Brain pericyte (primary cell): ENCODE measurements around the gene CALHM4.

Experiments used
- DNase-seq: peaks from one replicate; pipeline ENCODE4 v3.0.0-alpha.2; 2012; ENCODE audit warnings: low read depth, low spot score

CALHM4 gene

DNA sequence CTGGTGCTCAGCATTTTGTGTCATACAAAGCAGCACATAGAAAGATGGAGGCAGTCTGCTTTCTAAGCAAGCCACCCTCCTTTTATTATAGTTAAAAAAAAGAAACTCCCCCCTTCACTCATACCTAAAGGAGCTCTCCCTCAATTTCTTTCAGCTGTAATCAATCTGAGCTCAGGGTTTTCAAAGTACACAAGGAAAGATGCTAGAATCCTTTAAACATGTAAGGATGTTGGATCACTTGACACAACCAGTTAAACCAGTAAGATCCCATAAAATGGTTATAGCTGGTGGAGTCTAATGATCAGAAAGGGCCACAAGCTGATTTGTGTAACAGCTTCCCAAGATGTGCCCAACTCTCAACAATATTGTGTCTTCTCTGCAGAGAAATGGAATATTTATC lies at the start of gene CALHM4:
TSS of gene CALHM4 (plus strand) at position 301 of the 400 bp plus-strand sequence. CDS start at position 344, 43 bp downstream.
- DNase-seq: no peak

- DNase-seq: no peak
Measured at GRCh38 chr6:116507324-116507723, 46.2 kb upstream of the CALHM4 start.

DNA sequence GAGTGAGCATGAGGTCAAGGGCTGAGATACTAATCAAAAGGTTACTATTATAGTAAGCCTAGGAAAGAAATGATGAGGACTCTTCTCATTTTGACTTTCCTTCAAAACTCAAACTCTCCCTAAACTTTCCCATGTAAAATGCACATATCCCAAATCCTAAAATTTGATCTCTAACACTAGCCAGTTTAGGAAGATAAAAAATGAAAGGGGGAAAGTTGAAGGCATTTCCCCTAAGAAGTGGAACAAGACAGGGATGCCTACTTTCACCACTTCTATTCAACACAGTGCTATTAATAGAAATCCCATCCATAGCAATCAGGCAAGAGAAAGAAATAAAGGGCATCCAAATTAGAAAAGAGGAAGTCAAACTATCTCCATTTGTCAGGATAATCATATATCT lies 45.0 kb upstream of the CALHM4 start:
- no peak for DNase-seq

GRCh38 chr6:116511424-116512110 lies 42.0 kb upstream of the CALHM4 start, which contains the start of gene CALHM5:
Gene CALHM5, plus strand, starts transcription at chr6:116511639. Its CDS starts 58 bp downstream, at chr6:116511697.
- peak; percentile 55 for DNase-seq

GRCh38 chr6:116512111-116512559 lies 41.4 kb upstream of the CALHM4 start:
- no peak for DNase-seq

DNA sequence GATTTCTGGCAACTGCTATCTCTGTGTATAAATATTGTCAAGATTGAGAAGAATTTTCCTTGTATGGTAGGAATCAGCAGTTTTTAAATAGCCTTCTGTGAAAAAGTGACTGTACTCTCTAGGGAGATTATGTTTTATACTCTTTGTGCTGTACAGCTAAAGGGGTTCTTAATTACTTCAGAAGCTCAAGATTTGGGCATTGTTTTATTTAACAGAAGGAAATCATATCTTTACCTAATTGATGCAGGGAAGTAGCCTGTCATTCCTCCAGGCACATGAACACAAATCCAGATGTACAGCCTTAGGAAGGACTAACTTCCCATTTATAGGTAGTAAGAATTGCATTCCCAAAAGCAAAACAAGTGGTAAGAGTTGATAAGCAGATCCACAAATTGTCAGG lies 40.8 kb upstream of the CALHM4 start:
- no peak for DNase-seq

DNA sequence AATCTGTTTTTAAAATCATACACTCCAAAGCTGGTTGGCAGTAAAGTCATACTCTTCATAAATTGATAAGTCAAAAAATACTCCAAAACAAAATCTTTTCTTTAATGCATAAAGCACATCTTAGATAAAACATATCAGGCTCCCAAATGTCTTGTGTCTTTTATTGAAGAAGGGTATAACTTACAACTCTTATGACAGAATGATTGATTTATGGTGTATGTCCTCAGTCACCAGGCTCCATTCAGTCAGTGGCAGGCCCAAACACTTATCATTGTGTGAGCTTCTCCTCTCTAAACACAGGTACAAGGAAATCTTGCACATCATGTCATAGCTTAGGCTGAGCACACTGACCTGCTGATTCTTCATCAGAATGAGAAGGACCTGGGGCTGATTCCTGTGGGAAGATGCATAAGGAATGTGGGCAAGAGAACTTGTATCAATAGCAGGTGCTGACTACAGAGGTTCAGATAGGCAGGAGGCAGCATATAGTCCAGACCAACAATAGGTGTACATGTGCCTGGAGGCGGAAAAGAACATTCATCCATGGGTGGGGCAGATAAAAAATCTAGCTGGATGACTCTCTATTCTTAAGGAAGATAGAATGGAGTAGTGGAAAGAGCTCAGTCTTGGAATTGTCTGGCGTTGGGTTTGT lies 40.2 kb upstream of the CALHM4 start:
- DNase-seq: no peak

GRCh38 chr6:116514111-116514510 lies 39.4 kb upstream of the CALHM4 start:
- no peak for DNase-seq

DNA sequence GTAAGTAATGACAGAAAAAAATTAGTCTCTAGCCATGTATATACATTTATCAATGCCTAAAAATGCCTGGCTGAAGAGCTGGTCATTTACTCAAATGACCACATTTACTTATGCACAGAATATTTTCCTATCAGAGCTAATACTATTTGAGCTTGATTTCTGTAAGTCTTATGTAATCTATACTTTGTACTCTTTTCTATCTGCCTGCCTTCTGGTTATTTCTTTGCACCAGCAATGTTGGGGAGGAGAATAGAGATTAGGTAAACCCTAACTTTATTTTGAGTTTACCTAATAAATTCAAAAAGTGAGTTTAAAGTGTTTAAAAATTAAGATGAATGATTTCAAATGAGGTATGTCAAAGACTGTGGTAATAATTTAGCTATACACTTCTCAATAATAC lies 38.4 kb upstream of the CALHM4 start:
- DNase-seq: no peak

DNA sequence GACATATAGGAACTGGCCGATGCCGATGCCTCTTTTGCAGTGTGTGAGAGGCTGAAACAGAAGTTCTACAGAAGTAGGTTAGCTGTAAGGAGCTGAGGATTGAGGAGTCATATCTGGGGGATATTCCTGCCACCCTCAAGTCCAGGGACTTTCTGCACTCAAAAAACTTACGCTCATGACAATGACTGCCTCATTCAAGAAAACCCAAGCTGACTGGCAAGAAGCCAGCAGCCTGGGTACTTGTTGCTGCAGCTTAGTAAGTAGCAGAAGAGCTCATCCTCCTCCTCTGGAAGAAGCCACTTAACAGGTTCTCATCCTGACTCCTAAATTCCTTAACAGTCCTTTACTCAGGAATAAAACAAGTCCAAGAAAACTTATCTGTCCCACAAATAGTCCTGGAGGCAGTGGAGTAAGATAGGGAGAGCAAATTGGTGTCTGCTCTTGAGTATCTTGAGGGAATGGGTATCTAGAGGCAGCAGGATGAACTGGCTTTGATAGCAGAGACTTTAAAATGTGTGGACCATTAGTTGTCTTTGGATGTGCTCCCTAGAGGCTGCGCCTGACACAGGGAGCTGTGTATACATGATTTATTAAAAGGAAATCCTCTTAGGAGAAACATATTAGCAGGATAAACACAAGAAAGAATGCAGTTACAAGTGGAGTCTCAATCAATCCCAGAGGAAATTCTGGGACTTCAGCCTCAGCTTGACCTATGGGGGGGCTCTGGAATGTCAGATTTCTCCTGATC lies 34.8 kb upstream of the CALHM4 start:
- DNase-seq: no peak

DNA sequence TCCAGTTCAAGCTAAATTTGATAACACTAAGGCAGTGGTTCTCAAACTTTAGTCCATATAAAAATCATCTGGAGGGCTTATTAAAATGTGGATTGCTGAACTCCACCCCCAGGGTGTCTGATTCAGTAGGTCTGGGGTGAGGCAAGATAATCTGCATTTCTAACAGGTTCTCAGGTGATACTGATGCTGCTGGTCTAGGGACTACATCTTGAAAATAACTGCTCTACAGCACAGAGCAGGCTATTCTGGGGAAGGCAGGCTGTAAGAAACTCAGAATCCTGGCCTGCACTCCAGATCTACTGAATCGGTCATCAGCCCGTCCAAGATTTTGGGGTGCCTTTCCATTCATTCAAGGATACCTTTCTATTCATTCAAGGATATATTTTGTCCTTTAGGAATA lies 30.7 kb upstream of the CALHM4 start:
- no peak for DNase-seq

GRCh38 chr6:116524236-116524635 lies 29.3 kb upstream of the CALHM4 start:
- no peak for DNase-seq

- no peak for DNase-seq
Measured at GRCh38 chr6:116528133-116528532, 25.4 kb upstream of the CALHM4 start.

GRCh38 chr6:116528780-116529179 lies 24.8 kb upstream of the CALHM4 start:
- DNase-seq: no peak

DNA sequence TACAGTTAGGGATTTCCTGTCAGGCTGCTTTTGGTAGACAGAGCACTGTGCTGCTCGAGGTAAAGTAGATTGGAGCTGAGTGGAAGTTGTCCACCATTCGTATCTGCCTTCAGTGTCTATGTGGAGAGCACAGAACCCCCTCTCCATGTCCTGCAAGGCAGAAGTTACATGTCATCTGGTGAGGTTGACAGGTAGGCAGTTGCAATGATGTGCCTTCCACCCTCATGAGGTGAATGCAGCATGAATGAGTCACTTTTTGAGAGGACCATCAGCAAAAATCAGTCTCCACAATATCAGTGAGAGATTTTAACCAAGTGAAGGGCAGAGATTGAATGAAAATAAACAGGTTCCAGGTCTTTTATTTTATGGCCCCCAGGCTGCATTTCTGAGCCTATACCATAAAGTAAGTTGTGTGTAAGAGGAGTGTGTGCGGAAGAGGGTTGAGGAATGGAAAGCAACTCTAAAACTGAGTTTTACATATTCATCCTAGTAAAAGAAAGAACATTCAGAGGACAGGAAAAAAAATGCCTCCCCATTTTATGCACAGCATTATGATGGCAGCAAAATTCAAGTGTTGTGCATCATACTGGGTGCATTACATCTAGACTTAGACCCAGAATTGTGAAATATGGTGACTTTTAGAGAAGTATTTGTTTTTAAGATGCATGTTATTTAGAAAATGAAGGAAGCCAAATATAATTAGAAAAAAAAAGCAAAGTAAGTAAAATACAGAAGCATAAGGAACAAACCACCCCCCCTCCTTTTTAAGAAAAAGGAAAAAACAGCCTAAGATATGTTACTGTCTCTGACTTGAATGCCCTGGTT lies 23.9 kb upstream of the CALHM4 start:
- no peak for DNase-seq

- DNase-seq: no peak
Measured at GRCh38 chr6:116530436-116530835, 23.1 kb upstream of the CALHM4 start.

DNA sequence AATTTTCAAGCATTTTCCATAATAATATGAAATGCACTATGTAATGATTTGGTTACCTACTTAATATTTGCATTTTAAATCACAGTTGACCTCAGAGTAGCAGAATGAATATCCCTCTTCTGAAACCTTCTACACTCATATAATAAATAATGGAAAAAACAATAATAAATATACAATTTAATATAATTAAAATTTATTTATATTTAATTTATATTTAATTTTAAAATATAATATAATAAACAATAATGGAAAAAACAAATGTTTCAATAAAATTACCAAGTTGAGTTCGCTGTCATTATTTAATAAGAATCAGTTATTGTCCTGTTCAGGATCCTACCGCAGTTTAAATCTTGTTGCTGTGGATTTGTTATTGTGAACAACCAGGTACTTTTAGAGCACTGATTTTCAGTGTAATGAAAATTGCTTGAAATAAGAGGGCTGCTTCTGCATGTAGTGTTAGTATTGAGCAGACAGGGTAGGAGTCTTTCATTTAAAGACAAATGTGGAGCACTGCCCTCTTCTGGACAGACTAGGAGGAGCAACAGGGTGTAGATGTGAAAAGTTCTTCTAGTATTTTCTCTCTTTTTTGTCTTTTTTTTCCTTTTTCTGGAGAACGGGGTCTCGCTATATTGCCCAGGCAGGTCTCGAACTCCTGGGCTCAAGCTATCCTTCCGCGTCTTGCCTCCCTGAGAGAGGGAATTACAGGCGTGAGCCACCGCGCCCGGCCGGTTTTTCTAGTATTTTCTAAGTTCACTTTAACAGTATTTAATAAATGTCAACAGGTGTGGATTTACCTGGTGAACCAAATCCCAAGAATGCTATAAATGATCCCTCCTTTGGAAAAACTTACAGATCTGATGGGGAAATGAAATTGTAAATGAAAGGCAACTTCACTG lies 21.6 kb upstream of the CALHM4 start:
- peak; percentile 13 for DNase-seq

- DNase-seq: no peak
Measured at GRCh38 chr6:116533233-116533957, 20.2 kb upstream of the CALHM4 start.

DNA sequence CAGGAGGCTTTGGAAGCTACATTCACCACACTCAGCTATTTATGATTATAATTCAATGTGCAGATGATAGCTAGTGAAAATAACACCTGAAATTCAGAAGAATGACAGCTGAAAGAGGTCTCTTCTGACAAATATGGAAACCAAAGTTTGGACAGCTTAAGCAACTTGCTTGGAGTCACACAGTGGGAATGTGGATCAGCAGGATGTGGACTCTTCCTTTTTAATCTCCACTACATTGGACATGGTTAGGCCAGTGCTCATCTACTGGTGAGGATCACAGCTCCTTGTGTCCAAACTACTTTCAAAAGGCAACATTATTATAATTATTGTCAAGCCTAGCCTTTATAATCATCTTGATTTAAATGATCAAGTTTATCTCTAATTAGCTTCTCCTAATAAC lies 18.4 kb upstream of the CALHM4 start:
- DNase-seq: no peak

DNA sequence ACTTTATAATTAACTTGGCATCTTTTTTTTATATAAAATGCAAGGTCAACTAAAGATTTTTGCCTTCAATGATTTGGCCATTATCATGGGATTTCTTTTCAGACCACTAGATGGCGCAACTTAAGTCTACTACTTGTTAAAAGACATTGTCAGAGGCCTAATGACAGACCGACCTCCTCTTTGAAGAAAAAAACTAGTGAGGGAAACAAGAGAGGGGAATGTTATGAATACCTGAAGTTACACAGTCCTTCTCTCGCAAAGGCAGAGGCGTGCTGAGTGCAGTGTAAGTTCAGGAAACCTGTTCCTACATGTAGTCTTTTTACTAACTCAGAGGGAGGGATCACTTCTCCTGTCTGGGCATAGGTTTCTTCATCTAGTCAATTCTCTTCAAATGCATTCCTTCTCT lies 17.3 kb upstream of the CALHM4 start:
- DNase-seq: peak; percentile 29
